HG03175 (cell line): ENCODE results near the gene MYORG.
"Not testable (repeated sequence)": the region's sequence is repeated elsewhere in the genome, so short reads cannot be mapped to it uniquely, and the experiment has no call there.

Source experiments
- ATAC-seq: cut with Tn5 transposase; IDR thresholded peaks from one replicate; pipeline ENCODE4 v1.9.1; 2021; ENCODE audit warnings: mild to moderate bottlenecking, moderate library complexity; ENCODE audit not compliant: unreplicated experiment

MYORG gene

GRCh38 chr9:34370335-34370969 lies 6.2 kb downstream of the MYORG start:
- ATAC-seq: no peak

DNA sequence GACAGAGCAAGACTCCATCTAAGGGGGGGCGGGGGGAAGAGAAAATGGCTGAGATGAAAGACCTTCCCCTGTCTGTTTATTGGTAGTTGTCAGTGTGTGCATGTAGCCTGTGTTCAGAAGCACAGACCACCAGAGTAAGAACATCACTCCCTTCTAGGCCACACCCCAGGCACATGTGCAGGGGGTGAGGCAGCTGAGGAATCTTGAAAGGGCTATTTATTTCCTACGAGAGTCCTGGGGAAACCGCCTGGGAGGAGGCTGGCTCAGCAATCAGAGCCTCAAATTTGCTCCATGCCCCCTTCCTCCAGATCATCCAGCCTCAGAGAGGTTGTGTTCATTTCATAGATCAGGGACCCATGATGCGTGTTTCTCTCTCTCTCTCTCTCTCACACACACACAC lies 7.1 kb downstream of the MYORG start:
- ATAC-seq: no peak

- ATAC-seq: not testable (repeated sequence)
Measured at GRCh38 chr9:34368796-34369195, 7.9 kb downstream of the MYORG start.

GRCh38 chr9:34367751-34368410 lies 8.8 kb downstream of the MYORG start:
- ATAC-seq: not testable (repeated sequence)

DNA sequence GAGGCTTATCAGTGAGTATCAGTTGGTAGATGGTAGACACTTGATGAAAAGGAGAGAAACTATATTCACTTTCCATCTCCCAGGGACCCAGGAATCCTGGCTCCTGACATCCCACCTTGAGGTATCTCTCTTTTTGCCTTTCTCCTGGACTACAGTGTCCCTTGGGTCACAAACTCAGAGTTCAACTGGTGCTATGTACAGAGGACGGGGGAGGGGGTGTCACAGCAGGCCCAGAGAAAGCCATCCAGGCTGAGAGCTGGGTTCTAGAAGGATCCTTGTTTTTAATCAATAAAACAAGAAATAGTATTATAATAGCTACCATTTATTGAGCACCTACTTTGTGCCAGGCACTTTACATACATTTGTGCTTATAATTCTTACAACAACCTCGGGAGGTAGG lies 10.3 kb downstream of the MYORG start:
- ATAC-seq: no peak

GRCh38 chr9:34365282-34365681 lies 11.4 kb downstream of the MYORG start:
- ATAC-seq: no peak

- ATAC-seq: no peak
Measured at GRCh38 chr9:34363619-34364351, 12.9 kb downstream of the MYORG start.

GRCh38 chr9:34362614-34363214 lies 14.0 kb downstream of the MYORG start:
- ATAC-seq: no peak

GRCh38 chr9:34352957-34353356 lies 23.7 kb downstream of the MYORG start:
- not testable (repeated sequence) for ATAC-seq

DNA sequence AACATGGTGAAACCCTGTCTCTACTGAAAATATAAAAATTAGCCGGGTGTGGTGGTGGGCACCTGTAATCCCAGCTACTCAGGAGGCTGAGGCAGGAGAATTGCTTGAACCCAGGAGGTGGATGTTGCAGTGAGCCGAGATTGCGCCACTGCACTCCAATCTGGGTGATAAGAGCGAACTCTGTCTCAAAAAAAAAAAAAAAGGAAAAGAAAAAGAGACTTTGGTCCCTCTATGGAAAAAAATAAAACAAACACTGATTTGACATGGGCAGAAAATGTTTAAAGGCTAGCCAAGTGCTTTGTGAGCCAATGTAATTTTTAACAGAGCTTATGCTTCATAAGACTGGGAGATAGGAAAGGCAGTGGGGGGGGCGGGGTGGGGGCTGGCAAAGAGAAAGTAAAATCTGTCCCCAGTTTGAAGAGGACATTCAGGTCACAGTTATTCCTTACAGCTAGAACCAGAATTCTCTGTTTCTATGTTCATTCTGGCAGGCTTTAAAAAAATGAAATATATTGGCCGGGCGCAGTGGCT lies 24.5 kb downstream of the MYORG start:
- ATAC-seq: not testable (repeated sequence)

DNA sequence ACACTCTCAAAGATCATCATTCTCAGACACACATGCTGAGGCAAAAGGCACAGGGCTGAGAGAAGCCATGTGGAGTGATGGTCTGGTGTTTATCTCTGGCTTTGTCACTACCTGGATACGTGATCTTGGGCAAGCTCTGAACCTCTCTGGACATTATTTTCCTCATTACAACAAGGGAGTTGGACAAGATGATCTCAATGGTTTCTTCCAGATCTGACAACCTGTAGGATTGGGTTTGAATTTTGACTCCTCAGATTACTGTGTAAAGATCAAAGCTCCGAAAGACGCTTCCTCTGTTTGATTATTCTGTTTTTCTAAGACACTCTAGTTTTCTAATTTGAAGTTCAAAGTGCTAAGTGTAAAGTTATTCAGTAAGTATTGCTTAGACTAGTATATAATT lies 27.4 kb downstream of the MYORG start:
- ATAC-seq: no peak

DNA sequence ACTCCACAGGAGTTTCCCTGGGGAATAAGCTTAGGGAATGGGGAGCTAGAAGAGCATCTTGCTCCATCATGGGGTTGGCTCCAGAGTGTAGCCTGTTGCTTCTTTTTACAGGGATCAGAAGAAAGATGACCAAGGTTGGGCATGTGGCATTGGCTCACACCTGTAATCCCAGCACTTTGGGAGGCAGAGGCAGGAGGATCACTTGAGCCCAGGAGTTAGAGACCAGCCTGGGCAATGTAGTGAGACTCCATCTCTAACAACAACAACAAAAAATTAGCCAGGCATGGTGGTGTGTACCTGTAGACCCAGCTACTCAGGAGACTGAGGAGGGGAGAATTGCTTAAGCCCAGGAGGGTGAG lies 28.9 kb downstream of the MYORG start:
- ATAC-seq: no peak

DNA sequence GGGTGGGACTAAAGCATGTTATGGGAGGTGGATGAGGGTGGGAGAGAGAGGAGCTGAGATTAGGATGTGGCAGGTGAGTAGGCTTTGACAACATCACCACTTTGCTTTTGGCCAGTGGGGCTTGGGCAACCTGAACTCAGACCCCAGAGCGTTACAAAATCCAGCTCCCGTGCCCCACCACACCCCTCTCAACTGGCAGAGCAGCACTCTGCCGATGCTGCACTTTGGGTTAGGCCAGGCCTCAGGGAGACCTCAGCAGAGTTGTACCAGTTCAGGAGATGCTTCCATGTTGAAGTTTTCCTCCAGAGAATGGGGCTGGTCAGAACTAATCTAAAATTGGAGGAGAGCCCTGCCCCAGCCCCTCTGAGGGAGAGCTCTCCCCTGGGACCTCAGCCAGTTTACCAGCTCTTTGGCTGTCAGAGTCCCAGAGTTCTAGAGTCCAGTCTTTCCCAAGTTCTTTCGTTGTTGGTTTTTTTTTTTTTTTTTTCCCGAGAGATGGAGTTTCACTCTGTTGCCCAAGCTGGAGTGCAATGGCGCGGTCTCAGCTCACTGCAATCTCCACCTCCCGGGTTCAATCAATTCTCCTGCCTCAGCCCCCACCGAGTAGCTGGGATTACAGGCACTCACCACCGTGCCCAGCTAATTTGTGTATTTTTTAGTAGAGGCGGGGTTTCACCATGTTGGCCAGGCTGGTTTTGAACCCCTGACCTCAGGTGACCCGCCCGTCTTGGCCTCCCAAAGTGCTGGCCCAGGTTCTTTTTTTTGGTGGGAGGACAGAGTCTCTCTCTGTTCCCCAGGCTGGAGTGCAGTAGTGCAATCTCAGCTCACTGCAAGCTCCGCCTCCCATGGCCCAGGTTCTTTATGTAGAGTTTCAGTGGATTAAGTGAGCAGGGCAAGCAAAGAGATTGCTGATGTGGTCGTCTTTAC lies 29.6 kb downstream of the MYORG start:
- no peak for ATAC-seq

DNA sequence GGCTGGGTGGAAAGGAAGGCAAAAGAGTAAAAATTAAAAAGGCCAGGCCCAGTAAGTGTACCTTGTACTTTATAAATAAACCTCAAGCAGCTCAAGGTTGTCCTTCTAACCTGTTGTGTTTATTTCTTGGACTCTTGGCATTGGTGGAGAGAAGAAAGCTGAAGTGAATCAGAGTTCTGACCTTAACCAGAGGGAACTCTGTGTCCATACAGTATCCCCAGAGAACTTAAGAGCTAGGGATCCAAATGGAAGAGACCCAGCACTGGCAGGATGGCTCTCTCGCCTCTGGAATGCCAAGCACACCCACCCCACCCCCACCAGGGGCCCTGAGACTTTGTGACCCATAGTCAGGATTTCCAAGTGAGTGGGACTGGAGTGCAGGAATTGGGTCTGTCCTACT lies 33.1 kb downstream of the MYORG start:
- ATAC-seq: no peak

GRCh38 chr9:34343090-34343489 lies 33.6 kb downstream of the MYORG start:
- no peak for ATAC-seq

DNA sequence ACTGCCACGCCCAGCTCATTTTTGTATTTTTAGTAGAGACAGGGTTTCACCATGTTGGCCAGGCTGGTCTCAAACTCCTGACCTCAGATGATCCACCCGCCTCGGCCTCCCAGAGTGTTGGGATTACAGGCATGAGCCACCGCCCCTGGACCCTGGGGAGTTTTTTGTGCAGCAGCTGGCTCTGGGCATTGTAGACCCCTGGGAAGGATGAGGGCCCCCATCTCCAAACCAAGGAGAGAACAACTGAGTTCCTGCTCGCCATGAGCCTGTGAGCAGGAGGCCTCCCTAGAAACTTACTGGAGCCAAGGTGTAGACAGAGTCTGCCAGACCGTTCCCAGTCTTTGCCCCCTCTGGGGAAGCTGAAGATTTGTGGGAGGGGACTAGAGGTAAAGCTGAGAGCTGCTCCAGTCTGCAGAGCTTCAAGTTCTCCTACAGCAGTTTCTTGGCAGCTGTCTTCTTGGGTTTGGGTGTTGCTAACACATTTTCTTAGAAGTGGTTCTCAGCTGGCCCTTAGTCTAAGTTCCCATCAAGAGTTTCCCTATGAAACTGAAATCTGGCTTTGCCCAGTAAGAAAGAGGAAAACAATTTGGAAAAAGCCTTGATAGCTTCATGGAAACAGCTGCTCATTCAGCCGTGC lies 34.9 kb downstream of the MYORG start:
- ATAC-seq: no peak

DNA sequence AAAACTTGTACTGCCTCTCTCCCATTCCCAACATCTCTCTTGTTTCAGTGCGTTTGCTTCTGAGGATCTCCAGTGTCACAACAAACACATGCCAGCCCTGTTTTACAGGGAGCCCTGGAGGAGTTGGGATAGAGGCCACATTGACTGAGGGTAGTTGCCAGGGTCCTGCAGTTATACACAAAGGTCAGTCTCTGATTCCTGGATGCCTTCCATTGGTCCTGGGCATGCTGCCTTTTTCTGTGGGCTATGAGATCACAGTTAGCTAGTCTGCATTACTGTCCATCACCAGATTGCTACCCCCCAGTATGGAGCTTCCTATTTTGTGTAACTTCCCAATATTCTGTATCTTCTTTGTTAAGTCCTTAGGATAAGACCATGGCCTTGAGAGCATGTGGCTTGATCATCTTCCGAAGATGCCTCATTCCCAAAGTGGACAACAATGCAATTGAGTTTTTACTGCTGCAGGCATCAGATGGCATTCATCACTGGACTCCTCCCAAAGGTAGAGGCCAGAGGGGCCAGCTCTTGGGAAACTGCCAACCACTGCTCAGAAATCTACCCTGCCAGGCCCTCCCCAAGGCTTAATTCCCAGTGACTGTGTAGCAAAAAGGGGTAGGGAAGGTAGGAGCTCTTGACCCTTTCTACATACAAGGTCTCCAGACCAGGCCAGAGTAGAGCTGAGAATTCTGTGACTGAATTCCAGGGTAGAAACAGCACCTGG lies 37.9 kb downstream of the MYORG start:
- ATAC-seq: no peak

- ATAC-seq: not testable (repeated sequence)
Measured at GRCh38 chr9:34338079-34338478, 38.6 kb downstream of the MYORG start.

DNA sequence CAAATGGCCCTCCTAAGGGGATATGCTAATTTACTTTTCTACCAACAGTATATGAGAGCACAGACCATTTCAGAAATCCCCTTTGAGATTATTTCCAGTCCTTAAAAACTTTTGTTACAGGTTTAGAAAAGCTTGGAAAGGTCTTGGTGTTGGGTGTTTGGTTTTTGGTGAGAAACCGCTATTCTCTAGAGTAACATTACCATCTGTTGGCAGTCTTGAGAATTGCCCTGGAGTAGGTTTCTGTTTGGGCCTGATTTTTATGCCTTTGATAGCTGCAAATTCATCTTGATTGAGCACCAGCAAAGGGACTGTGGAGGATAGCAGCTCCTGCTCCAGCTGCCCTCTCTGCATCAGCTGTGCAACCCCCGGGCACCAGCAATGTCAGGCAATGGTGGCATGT lies 39.3 kb downstream of the MYORG start:
- no peak for ATAC-seq
